ENCODE data around the gene TLE3. TPM values are rescaled to one million over a fixed set of nuclear protein-coding genes. Genes with fewer than 3 reads are reported as not detected.

Gene TLE3
- total RNA-seq, 6 experiments from 2014 or later: 6.0 to 17.6 (median 13.8) TPM

DNA sequence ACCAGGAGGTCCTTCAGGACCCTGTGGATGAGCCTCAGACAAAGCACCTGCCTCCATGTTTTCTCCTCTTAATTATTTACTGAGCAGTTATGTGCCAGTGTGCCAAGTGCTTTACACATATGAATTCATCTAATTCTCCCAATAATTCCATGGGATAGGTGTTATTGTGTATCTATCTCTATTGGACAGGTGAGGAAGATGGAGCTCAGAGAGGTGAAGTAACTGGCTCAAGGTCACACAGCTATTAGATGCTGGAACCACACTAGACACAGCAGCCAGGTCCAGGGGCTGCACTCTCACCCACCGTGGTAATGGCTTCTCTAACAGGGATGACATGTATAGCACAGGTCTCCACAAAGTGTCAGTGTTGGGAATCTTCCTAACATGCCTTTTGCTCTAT, 70.2 kb downstream of the TLE3 start:
- no peak for DNase-seq
- H3K36me3 Mint-ChIP-seq (ENCODE audit: low read depth): no peaks in the 10 kb centered on the region
- TF ChIP-seq, protein P1, sequence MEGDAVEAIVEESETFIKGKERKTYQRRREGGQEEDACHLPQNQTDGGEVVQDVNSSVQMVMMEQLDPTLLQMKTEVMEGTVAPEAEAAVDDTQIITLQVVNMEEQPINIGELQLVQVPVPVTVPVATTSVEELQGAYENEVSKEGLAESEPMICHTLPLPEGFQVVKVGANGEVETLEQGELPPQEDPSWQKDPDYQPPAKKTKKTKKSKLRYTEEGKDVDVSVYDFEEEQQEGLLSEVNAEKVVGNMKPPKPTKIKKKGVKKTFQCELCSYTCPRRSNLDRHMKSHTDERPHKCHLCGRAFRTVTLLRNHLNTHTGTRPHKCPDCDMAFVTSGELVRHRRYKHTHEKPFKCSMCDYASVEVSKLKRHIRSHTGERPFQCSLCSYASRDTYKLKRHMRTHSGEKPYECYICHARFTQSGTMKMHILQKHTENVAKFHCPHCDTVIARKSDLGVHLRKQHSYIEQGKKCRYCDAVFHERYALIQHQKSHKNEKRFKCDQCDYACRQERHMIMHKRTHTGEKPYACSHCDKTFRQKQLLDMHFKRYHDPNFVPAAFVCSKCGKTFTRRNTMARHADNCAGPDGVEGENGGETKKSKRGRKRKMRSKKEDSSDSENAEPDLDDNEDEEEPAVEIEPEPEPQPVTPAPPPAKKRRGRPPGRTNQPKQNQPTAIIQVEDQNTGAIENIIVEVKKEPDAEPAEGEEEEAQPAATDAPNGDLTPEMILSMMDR (IDR thresholded peaks at IDR 0.05): no peak
- H3K4me3 Mint-ChIP-seq: no peak overlapping the region
- no peak overlapping the region for H3K27ac Mint-ChIP-seq
- no peaks in the 10 kb centered on the region for H3K9me3 Mint-ChIP-seq
- H3K4me1 Mint-ChIP-seq (ENCODE audit: low read depth): peaks cover 20% of the 10 kb centered on the region
- peaks cover 30% of the 10 kb centered on the region for H3K27me3 Mint-ChIP-seq (ENCODE audit: insufficient read depth)

DNA sequence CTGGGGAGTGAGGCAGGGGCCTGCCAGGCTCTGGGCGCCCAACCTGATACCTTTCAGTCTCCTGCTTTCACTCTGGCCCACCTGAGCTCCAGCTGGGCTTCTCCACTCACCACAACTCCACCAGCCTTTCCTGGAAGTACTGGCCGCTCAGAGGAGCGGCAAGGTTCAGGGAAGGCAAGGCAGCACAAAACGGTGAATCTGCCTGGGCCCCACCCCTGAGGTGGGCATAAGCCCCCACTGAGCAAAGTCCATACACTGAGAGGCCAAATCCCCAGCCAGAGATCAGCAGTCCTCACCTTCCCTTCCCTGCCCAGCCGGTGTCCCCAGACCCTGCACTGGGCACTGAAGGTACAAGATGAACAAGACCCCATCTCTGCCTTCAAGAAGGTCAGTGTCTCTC, 70.7 kb downstream of the TLE3 start:
- H3K4me1 Mint-ChIP-seq (ENCODE audit: low read depth): peaks cover 21% of the 10 kb centered on the region

DNA sequence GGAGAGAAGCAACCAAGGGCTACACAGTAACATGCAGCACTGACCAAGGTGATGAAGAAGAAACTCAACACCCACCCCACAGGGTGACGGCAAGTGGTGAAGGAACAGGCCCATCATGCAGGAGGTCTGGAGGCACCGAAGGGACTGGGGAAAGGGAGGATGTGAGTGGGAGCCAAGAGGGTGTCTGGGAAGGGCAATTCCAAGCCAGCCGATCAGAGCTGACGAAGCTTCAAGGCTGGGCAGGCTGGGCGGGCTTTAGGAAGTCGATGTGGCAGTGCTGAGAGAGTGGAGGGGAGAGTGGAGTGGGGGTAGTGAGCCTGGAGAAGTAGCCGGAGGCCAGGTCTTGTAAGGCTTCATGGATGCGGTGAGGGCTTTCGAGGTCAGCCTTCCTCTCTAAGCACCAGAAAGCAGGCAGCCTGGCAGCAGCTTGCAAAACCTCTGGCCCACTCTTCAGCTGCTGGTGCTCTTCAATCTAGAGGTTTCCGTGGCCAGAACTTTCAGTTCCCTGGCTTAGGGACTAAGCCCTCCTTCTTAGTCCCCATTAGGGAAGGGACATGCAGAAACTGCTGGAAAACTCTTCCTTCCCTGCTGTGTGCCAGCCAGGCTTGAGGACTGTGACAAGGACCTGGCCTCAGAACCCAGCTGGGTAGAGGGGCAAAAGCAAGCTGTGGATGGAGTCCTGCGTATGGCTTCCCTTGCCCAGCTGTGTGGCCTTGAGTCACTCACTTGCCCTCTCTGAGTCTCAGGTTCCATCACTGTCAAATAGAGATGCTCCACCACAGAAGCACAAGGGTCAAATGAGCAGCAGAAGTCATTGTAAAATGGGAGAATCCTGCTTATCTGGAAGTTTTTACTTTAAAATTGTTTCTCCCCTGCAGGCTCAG, 72.1 kb downstream of the TLE3 start:
- no peak for DNase-seq
- H3K4me3 Mint-ChIP-seq: no peak overlapping the region
- H3K27me3 Mint-ChIP-seq (ENCODE audit: insufficient read depth): peaks cover 21% of the 10 kb centered on the region

More for the DNA sequence above, 70.7 kb downstream of the TLE3 start:
- TF ChIP-seq, protein P1 (IDR thresholded peaks at IDR 0.05): no peak
- Mint-ChIP-seq H3K27ac (no peak overlapping the region), H3K27me3 (ENCODE audit: insufficient read depth) (peaks cover 27% of the 10 kb centered on the region), H3K4me3 (no peak overlapping the region), H3K36me3 (ENCODE audit: low read depth) (no peaks in the 10 kb centered on the region), H3K9me3 (no peaks in the 10 kb centered on the region)
- no peak for DNase-seq

DNA sequence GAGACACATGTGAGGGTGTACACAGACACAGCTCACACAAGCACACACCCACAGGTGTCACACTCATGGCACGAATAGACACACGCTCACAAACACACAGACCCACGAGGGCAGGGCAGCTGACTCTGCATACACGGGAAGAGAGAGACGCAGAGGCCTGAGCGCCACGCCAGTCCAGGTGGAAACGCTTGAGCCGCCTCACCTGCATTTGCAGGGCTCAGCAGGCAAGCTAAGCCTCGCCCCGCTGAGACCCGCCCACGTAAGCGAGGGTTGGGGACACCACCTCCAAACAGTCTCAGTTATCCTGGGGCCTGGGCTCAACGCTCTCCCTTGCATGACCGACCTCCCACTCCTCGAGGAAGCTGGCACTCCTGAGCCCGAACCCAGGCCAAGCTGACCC, 73.2 kb downstream of the TLE3 start:
- TF ChIP-seq, protein P1 (IDR thresholded peaks at IDR 0.05): no peak
- Mint-ChIP-seq H3K4me1 (ENCODE audit: low read depth) (peaks cover 21% of the 10 kb centered on the region), H3K27me3 (ENCODE audit: insufficient read depth) (peaks cover 26% of the 10 kb centered on the region), H3K9me3 (no peaks in the 10 kb centered on the region), H3K27ac (no peak overlapping the region), H3K4me3 (no peak overlapping the region), H3K36me3 (ENCODE audit: low read depth) (no peaks in the 10 kb centered on the region)
- DNase-seq: no peak

More for the DNA sequence above, 72.1 kb downstream of the TLE3 start:
- TF ChIP-seq, protein P1 (IDR thresholded peaks at IDR 0.05): no peak
- Mint-ChIP-seq H3K36me3 (ENCODE audit: low read depth) (no peaks in the 10 kb centered on the region), H3K27ac (no peak overlapping the region), H3K9me3 (no peaks in the 10 kb centered on the region), H3K4me1 (ENCODE audit: low read depth) (peaks cover 21% of the 10 kb centered on the region)

DNA sequence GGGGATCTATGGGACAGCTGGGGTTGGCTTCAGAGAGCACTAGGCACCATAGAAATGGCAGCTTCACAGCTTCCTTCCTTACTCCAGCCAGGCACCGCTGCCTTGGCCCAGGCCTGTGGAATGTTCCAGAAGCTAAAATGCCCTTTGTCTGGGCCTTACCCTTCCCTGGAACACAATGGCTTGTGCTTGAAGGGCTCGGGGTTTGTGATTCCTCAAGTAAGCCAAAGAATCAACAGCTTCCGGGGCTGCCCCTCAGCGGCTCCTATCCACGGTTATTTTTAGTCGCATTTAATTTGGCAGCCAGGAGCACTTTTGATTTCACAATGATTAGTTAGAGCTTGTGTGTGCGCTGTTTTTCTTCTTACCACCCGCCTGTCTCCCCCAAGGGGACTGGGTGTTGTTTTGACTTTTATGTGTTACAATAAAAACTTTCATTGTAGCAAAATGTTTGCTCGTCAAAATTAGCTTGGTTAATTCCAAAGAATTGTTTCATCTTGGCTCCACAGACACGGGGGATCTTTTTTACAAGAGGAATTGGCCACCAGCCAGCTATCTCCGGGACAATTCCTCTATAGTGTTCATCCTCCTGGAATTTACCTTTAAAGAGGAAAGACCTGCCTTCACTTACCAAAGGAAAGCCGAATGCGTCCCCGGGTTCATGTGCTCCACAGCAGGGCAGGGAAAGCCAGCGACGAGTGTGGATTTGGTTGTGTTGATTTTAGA, 73.8 kb downstream of the TLE3 start:
- DNase-seq: peak; percentile 55
- H3K36me3 Mint-ChIP-seq (ENCODE audit: low read depth): no peaks in the 10 kb centered on the region
- H3K27ac Mint-ChIP-seq: peak overlapping the region; percentile 76
- H3K4me3 Mint-ChIP-seq: peak overlapping the region; percentile 62
- no peaks in the 10 kb centered on the region for H3K9me3 Mint-ChIP-seq
- peaks cover 26% of the 10 kb centered on the region for H3K27me3 Mint-ChIP-seq (ENCODE audit: insufficient read depth)
- TF ChIP-seq, protein P1 (IDR thresholded peaks at IDR 0.05): no peak
- peaks cover 21% of the 10 kb centered on the region for H3K4me1 Mint-ChIP-seq (ENCODE audit: low read depth)

Data from HFFc6 (cell line).